ENCODE data around the gene ATRNL1. TPM values are rescaled to one million over a fixed set of nuclear protein-coding genes. Genes with fewer than 3 reads are reported as not detected.

ATRNL1 gene
- total RNA-seq, 4 donors from 2014 or later: 4.4 to 18.4 (median 14.4) TPM

GRCh38 chr10:115830265-115830970, 737.3 kb downstream of the ATRNL1 start:
- 57 to 67% methylated on average over 2 to 3 of the region's 3 CpGs for WGBS, 2 donors (ENCODE audit: low coverage in 1 of 2)
- TF ChIP-seq CTCF (IDR thresholded peaks at IDR 0.05) (no peak), EP300 (IDR thresholded peaks at IDR 0.05; ENCODE audit: low read depth) (no peak), POLR2AphosphoS5 (IDR thresholded peaks at IDR 0.05) (no peak)
- no peak for DNase-seq
- H3K27me3 ChIP-seq: no peaks in the 10 kb centered on the region
- intact Hi-C loops (cut with DNase I; ENCODE audit: low total_unique reads) (no loop called here), in situ Hi-C loops (cut with MboI; ENCODE audit: low pct_ligation_motif_present in 1 of 4, low pct_unique_long_range_greater_than_20kb in 1 of 4, low sequenced_read_pairs in 3 of 4) (no loop called here)
- no peaks in the 10 kb centered on the region for H3K36me3 ChIP-seq
- no peaks in the 10 kb centered on the region for H3K4me1 ChIP-seq
- no peak overlapping the region for H3K27ac ChIP-seq
- no peaks in the 10 kb centered on the region for H3K9me3 ChIP-seq
- H3K4me3 ChIP-seq: no peak overlapping the region

- DNase-seq: no peak
- Histone ChIP-seq H3K27ac (no peak overlapping the region), H3K36me3 (no peaks in the 10 kb centered on the region), H3K4me3 (no peak overlapping the region), H3K9me3 (no peaks in the 10 kb centered on the region), H3K27me3 (no peaks in the 10 kb centered on the region), H3K4me1 (no peaks in the 10 kb centered on the region)
- intact Hi-C loops (cut with DNase I; ENCODE audit: low total_unique reads): no loop called here
- in situ Hi-C loops (cut with MboI; ENCODE audit: low pct_ligation_motif_present in 1 of 4, low pct_unique_long_range_greater_than_20kb in 1 of 4, low sequenced_read_pairs in 3 of 4): no loop called here
- WGBS, 2 donors (ENCODE audit: low coverage in 1 of 2): 61 to 70% methylated on average over 8 of the region's 8 CpGs
- TF ChIP-seq POLR2A (IDR thresholded peaks at IDR 0.05) (no peak), CTCF (IDR thresholded peaks at IDR 0.05) (no peak), EP300 (IDR thresholded peaks at IDR 0.05; ENCODE audit: low read depth) (no peak), POLR2AphosphoS5 (IDR thresholded peaks at IDR 0.05) (no peak)
Observed at GRCh38 chr10:115831016-115831415, 737.9 kb downstream of the ATRNL1 start.

- no peak for TF ChIP-seq POLR2AphosphoS5 (IDR thresholded peaks at IDR 0.05)
- TF ChIP-seq EP300 (IDR thresholded peaks at IDR 0.05; ENCODE audit: low read depth): no peak
- TF ChIP-seq CTCF (IDR thresholded peaks at IDR 0.05): no peak
- no peak for TF ChIP-seq POLR2A (IDR thresholded peaks at IDR 0.05)
- no peaks in the 10 kb centered on the region for H3K27me3 ChIP-seq
- no peak overlapping the region for H3K4me3 ChIP-seq
- in situ Hi-C loops (cut with MboI; ENCODE audit: low pct_ligation_motif_present in 1 of 4, low pct_unique_long_range_greater_than_20kb in 1 of 4, low sequenced_read_pairs in 3 of 4) (no loop called here), intact Hi-C loops (cut with DNase I; ENCODE audit: low total_unique reads) (no loop called here)
- no peaks in the 10 kb centered on the region for H3K9me3 ChIP-seq
- DNase-seq: no peak
- H3K36me3 ChIP-seq: no peaks in the 10 kb centered on the region
- H3K27ac ChIP-seq: no peak overlapping the region
- 40 to 71% methylated on average over 4 of the region's 4 CpGs for WGBS, 2 donors (ENCODE audit: low coverage in 1 of 2)
- H3K4me1 ChIP-seq: no peaks in the 10 kb centered on the region
Observed at GRCh38 chr10:115833119-115833518, 740.0 kb downstream of the ATRNL1 start.

- no peak for TF ChIP-seq POLR2A (IDR thresholded peaks at IDR 0.05)
- no peak for TF ChIP-seq EP300 (IDR thresholded peaks at IDR 0.05; ENCODE audit: low read depth)
- no peak for TF ChIP-seq CTCF (IDR thresholded peaks at IDR 0.05)
- TF ChIP-seq POLR2AphosphoS5 (IDR thresholded peaks at IDR 0.05): no peak
- Histone ChIP-seq H3K27me3 (no peaks in the 10 kb centered on the region), H3K4me3 (no peak overlapping the region), H3K9me3 (no peaks in the 10 kb centered on the region), H3K36me3 (no peaks in the 10 kb centered on the region), H3K4me1 (no peaks in the 10 kb centered on the region), H3K27ac (no peak overlapping the region)
- WGBS, 2 donors (ENCODE audit: low coverage in 1 of 2): 47 to 56% methylated on average over 3 of the region's 3 CpGs
- in situ Hi-C loops (cut with MboI; ENCODE audit: low pct_ligation_motif_present in 1 of 4, low pct_unique_long_range_greater_than_20kb in 1 of 4, low sequenced_read_pairs in 3 of 4): no loop called here
- intact Hi-C loops (cut with DNase I; ENCODE audit: low total_unique reads): no loop called here
- no peak for DNase-seq
Observed at GRCh38 chr10:115844591-115844990, 751.4 kb downstream of the ATRNL1 start.
